NCI-H748 (cell line): Measurements from ENCODE around the gene VTI1A.
"Not testable (repeated sequence)": the region's sequence is repeated elsewhere in the genome, so short reads cannot be mapped to it uniquely, and the experiment has no call there.

ENCODE experiments used
- DNase-seq: peaks from one replicate; lab custom pipeline; 2025; ENCODE audit not compliant: unreplicated experiment; lab: John Stamatoyannopoulos, UW

The VTI1A gene

GRCh38 chr10:112851181-112851580 is 404.2 kb downstream of the VTI1A start:
- DNase-seq: no peak

- DNase-seq: no peak
Observed at GRCh38 chr10:112851588-112852211, 404.7 kb downstream of the VTI1A start.

- no peak for DNase-seq
Observed at GRCh38 chr10:112852306-112852705, 405.3 kb downstream of the VTI1A start.

GRCh38 chr10:112855134-112855533 is 408.1 kb downstream of the VTI1A start:
- DNase-seq: peak; percentile 49

GRCh38 chr10:112857493-112857892 is 410.5 kb downstream of the VTI1A start:
- no peak for DNase-seq

- DNase-seq: no peak
Observed at GRCh38 chr10:112858986-112859651, 412.1 kb downstream of the VTI1A start.

DNA sequence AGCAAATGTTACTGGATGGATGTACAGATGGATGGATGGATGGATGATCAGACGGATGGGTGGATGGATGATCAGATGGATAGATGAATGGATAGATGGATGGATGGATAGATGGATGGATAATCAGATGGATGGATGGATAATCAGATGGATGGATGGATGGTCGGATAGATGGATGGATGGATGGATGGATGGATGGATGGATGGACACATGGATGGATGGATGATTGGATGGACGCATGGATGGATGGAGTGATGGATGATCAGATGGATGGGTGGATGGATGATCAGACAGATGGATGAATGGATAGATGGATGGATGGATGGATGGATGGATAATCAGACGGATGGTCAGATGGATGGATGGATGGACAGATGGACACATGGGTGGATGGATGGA is 412.8 kb downstream of the VTI1A start:
- no peak for DNase-seq

GRCh38 chr10:112863461-112863860 is 416.4 kb downstream of the VTI1A start:
- DNase-seq: not testable (repeated sequence)
